Adrenal gland (tissue), 19 donors: ENCODE results near the gene SIRT5. TPM values are rescaled to one million over a fixed set of nuclear protein-coding genes. Genes with fewer than 3 reads are reported as not detected.

Source experiments
- DNase-seq, 7 donors: peaks; one replicate each; pipeline ENCODE4 v3.0.0-alpha.2; 2019 to 2020
- H3K27ac ChIP-seq, 5 donors: fragments of 200-600 bp; sonication (generic) in 4 of 5; 1 replicate in 3 of 5; 2 replicates in 2 of 5; pipeline versions ENCODE4 v1.5.1 to v1.8.0; 2016 to 2020; ENCODE audit warnings: mild to moderate bottlenecking in 1 of 5
- H3K27me3 ChIP-seq: fragments of 200-600 bp; 2 replicates; pipeline ENCODE4 v1.8.0; 2021
- H3K36me3 ChIP-seq, 2 donors: fragments of 200-600 bp; replicated peaks in 1 of 2; 1 replicate in 1 of 2; 2 replicates in 1 of 2; pipeline versions ENCODE4 v1.5.1 to v1.8.0; 2018 to 2022
- H3K4me1 ChIP-seq, 2 donors: fragments of 200-600 bp; replicated peaks in 1 of 2; 1 replicate in 1 of 2; 2 replicates in 1 of 2; pipeline versions ENCODE4 v1.5.1 to v1.8.0; 2018 to 2021
- H3K4me3 ChIP-seq, 4 donors: fragments of 200-600 bp; sonication (generic) in 3 of 4; one replicate each; pipeline ENCODE4 v1.5.1; 2016 to 2018
- H3K9me3 ChIP-seq, 3 donors: fragments of 200-600 bp; sonication (generic) in 1 of 3; replicated peaks in 1 of 3; 1 replicate in 2 of 3; 2 replicates in 1 of 3; pipeline versions ENCODE4 v1.5.1 to v1.8.0; 2016 to 2021
- CTCF ChIP-seq, 6 experiments: fragments of 450-650 bp in 4 of 6; fragments of 200-600 bp in 2 of 6; sonication (generic) in 1 of 6; IDR thresholded peaks; 1 replicate in 5 of 6; 2 replicates in 1 of 6; pipeline versions ENCODE4 v1.5.1 to v1.8.0; 2016 to 2021; ENCODE audit warnings: antibody characterized with exemption in 6 of 6, mild to moderate bottlenecking in 2 of 6, moderate library complexity in 1 of 6
- POLR2A ChIP-seq, 2 donors: fragments of 450-650 bp; IDR thresholded peaks; one replicate each; pipeline ENCODE4 v1.6.1; 2017; ENCODE audit warnings: antibody characterized with exemption in 2 of 2, mild to moderate bottlenecking in 2 of 2, moderate library complexity in 1 of 2
- WGBS, 4 donors: extraction: QIAGEN DNeasy Blood & Tissue Kit in 2 of 4; methylation state at CpG; one replicate each; pipeline versions ENCODE4 v1.1.5 to v1.1.7; 2013 to 2017; 5-methylcytosine and 5-hydroxymethylcytosine counted together
- intact Hi-C, 2 donors: fragments of 100-400 bp; cut with DNase I; formaldehyde crosslinking; loops; one replicate each; pipeline versions ENCODE4 v1.14.1 to v1.15.0; 2022 to 2023
- long read RNA-seq, 10 donors: library from polyadenylated mRNA in 3 of 10; unstranded in 2 of 10; stranded (forward) in 1 of 10; transcript quantifications; one replicate each; pipeline ENCODE4 v2.0.0 and lab custom pipeline, GENCODE V29; 2021 to 2026
- polyA plus RNA-seq, 3 donors: library from polyadenylated mRNA; stranded (reverse); fragments of 200-250 nt in 2 of 3; fragments of 350-450 nt in 1 of 3; fragmentation: Illumina TruSeq in 1 of 3; extraction: RNeasy Lipid Tissue Mini Kit (QIAGEN cat#74804) in 1 of 3; gene quantifications; one replicate each; pipeline ENCODE4 v1.2.3, GENCODE V29; 2013 to 2014
- total RNA-seq, 9 donors: library from RNA; depleted of rRNA in 4 of 9; stranded (reverse); fragments of >200 nt in 4 of 9; fragments of 120-200 nt in 1 of 9; fragmentation: NEBNext Ultra II Directional in 1 of 9; extraction: Animal tissue kit (Norgen Biotek cat#: 25700) in 1 of 9; gene quantifications; one replicate each; pipeline versions ENCODE4 v1.1.0 to v1.2.4, GENCODE V29; 2013 to 2023
- donor health status: healthy with polysubstance abuse.
- donor health status: Bipolar disorder and iron deficiency.
- donor health status: DM: yes; HTN: yes; CAD: no.
- donor health status: DM: no; HTN: no; CAD: no.
- donor health status: DM: no; HTN: no; CAD: no.
- donor health status: DM: yes; HTN: yes; CAD: no.

The SIRT5 gene
- 10 to 100 TPM in 6 of 9 donors, 1 to 10 TPM in 3; 6.6 to 18.2 (median 11.8) TPM for total RNA-seq
- polyA plus RNA-seq, result 10 to 100 TPM in 1 of 3 donors, 1 to 10 TPM in 2; 7.1 to 11.6 (median 7.2) TPM
- long read RNA-seq, donor 1, partial matches to known transcripts, result 19 of 19 reads
- long read RNA-seq, donor 1, other reads (novel, unspliced or antisense), result 0 of 19 reads
- long read RNA-seq, donor 2, result 0 reads
- long read RNA-seq, donor 3, result 0 reads
- long read RNA-seq, donor 4, partial matches to known transcripts, result 0 of 7 reads
- long read RNA-seq, donor 4, other reads (novel, unspliced or antisense), result 7 of 7 reads
- long read RNA-seq, donor 5, partial matches to known transcripts, result 4 of 30 reads
- long read RNA-seq, donor 5, other reads (novel, unspliced or antisense), result 25 of 30 reads
- long read RNA-seq, donor 6, partial matches to known transcripts, result 2 of 7 reads
- long read RNA-seq, donor 6, other reads (novel, unspliced or antisense), result 5 of 7 reads
- long read RNA-seq, donor 7, result 0 reads
- long read RNA-seq, donor 8, result 0 reads
- long read RNA-seq, donor 9, result 0 reads
- long read RNA-seq, donor 10, result 0 reads

DNA sequence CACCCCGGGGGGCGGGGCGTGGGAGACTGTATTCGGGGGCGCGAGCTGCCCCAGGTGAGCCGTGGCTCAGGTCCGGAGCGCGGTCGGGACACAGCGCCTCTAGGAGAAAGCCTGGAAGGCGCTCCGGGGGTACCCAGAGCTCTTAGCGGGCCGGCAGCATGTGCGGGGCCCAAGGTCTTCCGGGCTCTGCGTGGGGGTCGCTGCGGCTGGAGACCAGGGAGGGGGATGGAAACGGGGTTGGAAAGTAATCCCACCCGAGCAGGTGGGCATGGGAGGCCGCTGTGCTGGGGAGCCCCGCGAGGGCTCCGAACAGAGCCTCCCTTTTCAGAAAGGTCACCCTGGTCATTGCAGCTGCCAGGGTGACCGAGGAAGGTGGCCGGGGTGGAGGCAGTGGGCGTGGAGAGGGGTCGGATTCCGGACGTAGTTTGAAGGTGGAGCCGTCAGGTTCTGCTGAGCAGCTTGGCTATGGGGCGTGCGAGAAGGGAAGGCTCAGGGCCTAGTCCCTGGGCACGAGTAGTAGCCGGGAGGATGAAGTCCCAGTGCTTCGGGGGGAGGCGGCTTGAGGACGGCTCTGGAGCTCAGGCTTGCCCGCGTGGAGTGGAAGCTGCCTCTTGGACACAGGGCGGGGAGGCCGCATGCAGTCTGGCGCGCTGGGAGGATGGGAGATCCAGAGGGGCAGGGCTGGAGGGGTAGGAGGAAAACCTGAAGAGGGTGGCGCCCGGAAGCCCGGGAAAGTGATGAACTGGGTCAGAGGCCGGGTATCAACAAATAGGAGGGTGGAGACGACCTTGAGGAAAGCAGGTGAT is at the start of gene SIRT5:
TSS of gene SIRT5 (plus strand) at position 31 of the 806 bp plus-strand sequence. CDS start 9,510 bp downstream, outside the sequence.
- intact Hi-C loops, result no loop called here
- peak; percentile 71 to 92 (median 82) for DNase-seq
- Histone ChIP-seq H3K27me3 (no peaks in the 10 kb centered on the region), H3K36me3 (no peaks in the 10 kb centered on the region), H3K9me3 (no peaks in the 10 kb centered on the region), H3K4me1 (peaks cover 0 to 6% of the 10 kb centered on the region in 2 donors), H3K27ac (peak within 1 kb of the TSS; percentile 80 to 96 (median 94)), H3K4me3 (peak within 1 kb of the TSS; percentile 83 to 92 (median 91))
- WGBS, 4 donors, result 0 to 1% (median 0%) methylated on average over 33 to 52 of the region's 52 CpGs
- peak in 1 of 6 experiments; percentile 86 for TF ChIP-seq CTCF (IDR thresholded peaks at IDR 0.05)
- peak in 1 of 2 donors; percentile 54 for TF ChIP-seq POLR2A (IDR thresholded peaks at IDR 0.05)

DNA sequence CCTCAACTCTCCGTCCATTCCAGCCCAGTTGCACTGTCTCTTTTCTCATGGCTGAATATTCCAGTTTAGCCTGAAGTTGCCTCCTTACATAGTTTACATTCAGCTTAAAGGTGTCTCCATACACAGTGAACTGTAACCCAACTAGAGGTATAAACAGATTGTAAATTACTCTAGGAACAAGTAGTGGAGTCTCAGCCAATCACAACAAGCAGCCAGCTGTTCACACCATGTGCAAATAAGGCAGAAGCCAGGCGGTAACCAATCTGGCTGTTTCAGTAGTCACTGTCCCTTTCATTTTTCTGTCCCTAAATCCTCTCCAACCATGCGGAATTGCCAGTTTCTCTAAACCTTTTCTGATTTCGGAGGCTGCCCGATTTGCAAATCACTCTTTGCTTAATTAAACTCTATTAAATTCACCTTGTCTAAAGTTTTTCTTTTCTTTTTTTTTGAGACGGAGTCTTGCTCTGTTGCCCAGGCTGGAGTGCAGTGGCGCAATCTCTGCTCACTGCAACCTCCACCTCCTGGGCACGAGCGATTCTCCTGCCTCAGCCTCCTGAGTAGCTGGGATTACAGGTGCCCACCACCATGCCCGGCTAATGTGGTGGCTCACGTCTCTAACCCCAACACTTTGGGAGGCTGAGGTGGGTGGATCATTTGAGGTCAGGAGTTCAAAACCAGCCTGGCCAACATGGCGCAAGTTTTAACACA is 49.4 kb upstream of the SIRT5 start:
- no peaks in the 10 kb centered on the region for H3K27me3 ChIP-seq
- H3K9me3 ChIP-seq, result no peaks in the 10 kb centered on the region
- WGBS, 4 donors, result 82 to 89% (median 87%) methylated on average over 12 of the region's 12 CpGs
- H3K4me3 ChIP-seq, result no peak overlapping the region
- DNase-seq, result no peak
- no peaks in the 10 kb centered on the region for H3K4me1 ChIP-seq
- H3K36me3 ChIP-seq, result no peaks in the 10 kb centered on the region
- H3K27ac ChIP-seq, result no peak overlapping the region
- intact Hi-C loops, result no loop called here
- TF ChIP-seq POLR2A (IDR thresholded peaks at IDR 0.05), result no peak
- no peak for TF ChIP-seq CTCF (IDR thresholded peaks at IDR 0.05)

DNA sequence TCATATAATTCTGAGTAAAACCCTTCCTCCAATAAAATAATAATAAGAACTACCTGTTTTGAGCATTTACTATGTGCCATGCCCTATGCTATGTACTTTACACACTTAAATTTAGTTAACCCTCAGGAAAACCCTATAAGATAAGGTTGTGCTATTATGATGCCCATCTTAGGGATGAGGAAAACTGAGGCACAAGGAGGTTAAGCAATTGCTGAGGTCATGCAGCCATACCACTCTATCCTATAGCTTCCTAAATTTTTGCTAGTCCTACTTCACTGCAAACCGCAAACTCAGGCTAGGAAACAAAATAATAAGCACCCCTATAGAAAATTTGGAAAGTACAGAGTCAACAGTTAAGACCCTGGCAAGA is 48.1 kb upstream of the SIRT5 start:
- no peaks in the 10 kb centered on the region for H3K4me1 ChIP-seq
- no peak for DNase-seq
- no peaks in the 10 kb centered on the region for H3K27me3 ChIP-seq
- TF ChIP-seq POLR2A (IDR thresholded peaks at IDR 0.05), result no peak
- TF ChIP-seq CTCF (IDR thresholded peaks at IDR 0.05), result no peak
- no peak overlapping the region for H3K4me3 ChIP-seq
- intact Hi-C loops, result no loop called here
- no peaks in the 10 kb centered on the region for H3K9me3 ChIP-seq
- peak overlapping the region in 2 of 5 donors; percentile 52 to 67 for H3K27ac ChIP-seq
- 53 to 92% (median 76%) methylated on average over 1 of the region's 1 CpG for WGBS, 4 donors
- H3K36me3 ChIP-seq, result no peaks in the 10 kb centered on the region
